H1 (cell line): ENCODE results near the gene CCNY. TPM values are rescaled to one million over a fixed set of nuclear protein-coding genes. Genes with fewer than 3 reads are reported as not detected.

ENCODE experiments used
- ASH2L ChIP-seq: fragments of 200-600, 300-600 bp; sonication (generic); IDR thresholded peaks from one replicate; pipeline ENCODE4 v1.7.1; 2017; ENCODE audit warnings: low read length
- CEBPB ChIP-seq: IDR thresholded peaks from 2 replicates; pipeline ENCODE4 v1.6.1; 2012; ENCODE audit warnings: low read depth, low read length
- POLR2A ChIP-seq, 2 experiments: IDR thresholded peaks; 1 replicate in 1 of 2; 2 replicates in 1 of 2; pipeline ENCODE4 v1.6.1; 2011; ENCODE audit warnings: low read depth in 2 of 2, low read length in 2 of 2, mild to moderate bottlenecking in 2 of 2; ENCODE audit errors: control extremely low read depth in 1 of 2
- RAD21 ChIP-seq, 2 experiments: IDR thresholded peaks in 1 of 2; conservative IDR thresholded peaks in 1 of 2; 2 replicates each; pipeline ENCODE4 v1.6.1; 2011; ENCODE audit warnings: low read depth in 2 of 2, low read length in 2 of 2, improper control_type of control experiment in 1 of 2, inconsistent platforms in 1 of 2, mild to moderate bottlenecking in 1 of 2, moderate library complexity in 1 of 2
- polyA plus RNA-seq, 7 experiments: library from polyadenylated mRNA; depleted of rRNA in 3 of 7; stranded (reverse) in 5 of 7; unstranded in 2 of 7; fragments of >200 nt in 5 of 7; fragments of 200-250 nt in 2 of 7; gene quantifications; 1 replicate in 5 of 7; 2 replicates in 1 of 7; 4 replicates in 1 of 7; pipeline versions ENCODE4 v1.2.1 to v1.2.3, GENCODE V29; 2011 to 2013; ENCODE audit warnings: missing spikeins in 2 of 7, mixed read lengths in 2 of 7
- total RNA-seq: library from RNA; stranded (reverse); fragmentation: NEBNext Ultra II Directional; extraction: Animal tissue kit (Norgen Biotek cat#: 25700); gene quantifications from 2 replicates; pipeline ENCODE4 v1.2.1, GENCODE V29; 2021

CCNY gene
- total and polyA plus RNA-seq, 2 of the 8 experiments (the other 6 are each of a cell fraction or from before 2014, with no cell fraction given), result 25.3 to 68.2 TPM

DNA sequence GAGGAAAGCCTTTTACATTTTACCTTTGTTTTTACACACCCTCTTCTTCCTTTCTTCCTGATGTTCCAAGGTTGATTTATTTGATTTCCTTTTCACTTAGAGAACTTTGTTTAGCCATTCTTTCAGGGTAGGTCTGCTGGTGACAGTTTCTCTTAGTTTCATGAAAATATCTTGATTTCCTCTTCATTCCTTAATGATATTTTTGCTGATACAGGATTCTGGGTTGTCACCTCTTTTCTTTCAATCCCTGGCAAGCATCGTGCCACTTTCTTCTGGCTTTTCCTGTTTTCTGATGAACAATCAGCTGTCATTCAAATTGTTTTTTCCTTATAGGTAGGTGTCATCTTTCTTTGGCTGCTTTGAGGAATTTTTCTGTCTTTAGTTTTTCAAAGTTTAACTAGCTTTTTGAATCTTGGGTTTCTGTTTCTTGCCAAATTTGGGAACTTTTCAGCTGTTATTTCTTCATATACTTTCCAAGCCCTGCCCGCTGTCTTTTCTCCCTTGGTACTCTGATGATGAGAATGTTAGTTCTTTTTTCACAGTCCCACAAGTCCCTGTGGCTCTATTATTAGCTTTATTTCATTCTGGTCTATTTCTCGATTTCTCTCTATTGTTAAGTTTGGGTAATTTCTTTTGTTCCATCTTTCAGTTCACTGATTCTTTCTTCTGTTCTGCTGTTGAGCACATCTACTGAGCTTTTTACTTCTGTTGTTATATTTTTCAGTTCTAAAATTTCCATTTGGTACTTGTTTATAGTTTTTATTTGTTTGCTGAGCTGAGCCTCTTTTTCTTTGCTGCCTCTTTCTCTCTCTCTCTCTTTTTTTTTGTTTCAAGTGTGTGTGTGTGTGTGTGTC, 102.6 kb downstream of the CCNY start (continued):
- TF ChIP-seq RAD21 (IDR thresholded peaks at IDR 0.05 in 1 of 2, conservative IDR thresholded peaks at IDR 0.05 in 1 of 2; ENCODE audit: low read depth in 2 of 2, low read length in 2 of 2), result no peak
- no peak for TF ChIP-seq ASH2L
- no peak for TF ChIP-seq CEBPB
- TF ChIP-seq POLR2A (IDR thresholded peaks at IDR 0.05; ENCODE audit: control extremely low read depth in 1 of 2, low read depth in 2 of 2, low read length in 2 of 2), result no peak
